Measurements from ENCODE around the gene SLC23A3. TPM values are rescaled to one million over a fixed set of nuclear protein-coding genes. Genes with fewer than 3 reads are reported as not detected.

Gene SLC23A3
- total RNA-seq, 1 experiment from 2014 or later, result 0.59 TPM

DNA sequence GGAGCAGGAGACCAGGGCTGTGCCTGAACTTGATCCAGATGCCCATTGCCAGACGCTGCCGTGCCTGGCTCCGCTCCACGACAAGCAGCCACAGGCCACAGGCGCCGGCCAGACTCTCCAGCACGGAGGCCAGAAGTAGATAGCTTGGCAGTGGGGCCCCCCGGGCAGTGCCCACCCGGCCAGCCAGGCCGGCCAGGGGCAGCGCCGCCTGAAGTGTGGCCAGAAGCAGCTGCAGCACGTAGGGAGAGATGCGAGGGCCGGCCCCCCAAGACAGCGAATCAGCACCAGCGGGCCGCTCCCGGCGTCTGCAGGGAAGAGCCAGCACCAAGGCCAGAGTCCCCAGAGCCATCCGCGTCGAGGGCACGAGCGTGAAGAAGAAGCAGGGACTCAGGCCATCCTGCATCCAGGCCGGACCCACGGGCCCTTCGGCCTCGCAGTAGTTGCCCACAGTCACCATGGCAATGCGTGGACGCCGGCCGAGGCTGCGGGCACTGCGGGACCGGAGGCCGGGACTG is 48.4 kb upstream of the SLC23A3 start:
- CTCF ChIA-PET, result interaction anchor here (0.7 to 2.8 kb wide), 12 partner anchors 11 to 309 kb away, joined by 3 to 24 read pairs (median 4); partner anchors contain the start of genes ANKZF1, ATG9A, DNPEP and TUBA4B
- TF ChIP-seq ATF2 (CRISPR knock-in tag; IDR thresholded peaks at IDR 0.05; ENCODE audit: borderline replicate concordance, low read depth) (peak; percentile 41; the same call in 1 of the 2 replicates), ZNF317 (CRISPR knock-in tag; IDR thresholded peaks at IDR 0.05; ENCODE audit: borderline replicate concordance, low read depth) (0 out of 2 replicates have a peak, but pooled peaks have one; percentile 9), RELA (CRISPR knock-in tag; IDR thresholded peaks at IDR 0.05; ENCODE audit: borderline replicate concordance) (peak; percentile 13; the same call in 1 of the 2 replicates), MXD4 (CRISPR knock-in tag; IDR thresholded peaks at IDR 0.05; ENCODE audit: borderline replicate concordance) (no peak), ELF4 (CRISPR knock-in tag; IDR thresholded peaks at IDR 0.05; ENCODE audit: low read depth) (0 out of 2 replicates have a peak, but pooled peaks have one; percentile 2), HMGA2 (CRISPR knock-in tag; IDR thresholded peaks at IDR 0.05) (no peak), IRF1 (CRISPR knock-in tag; IDR thresholded peaks at IDR 0.05) (0 out of 2 replicates have a peak, but pooled peaks have one; percentile 11), TEAD4 (CRISPR knock-in tag; IDR thresholded peaks at IDR 0.05) (peak; percentile 7; the same call in 1 of the 2 replicates), ATF1 (CRISPR knock-in tag; IDR thresholded peaks at IDR 0.05) (0 out of 2 replicates have a peak, but pooled peaks have one; percentile 17), ZNF232 (CRISPR knock-in tag; IDR thresholded peaks at IDR 0.05) (0 out of 2 replicates have a peak, but pooled peaks have one; percentile 10), SMAD3 (CRISPR knock-in tag; IDR thresholded peaks at IDR 0.05; ENCODE audit: borderline replicate concordance) (no peak)
- Mint-ChIP-seq H3K27ac (peak overlapping the region; percentile 70), H3K4me3 (peak overlapping the region; percentile 85), H3K4me1 (peaks cover 25% of the 10 kb centered on the region), H3K9me3 (no peaks in the 10 kb centered on the region), H3K27me3 (ENCODE audit: low read depth) (no peaks in the 10 kb centered on the region), H3K36me3 (peaks cover 36% of the 10 kb centered on the region)
- peak; percentile 71 for ATAC-seq
- POLR2A ChIA-PET, result interaction anchor here (0.6 to 3.0 kb wide), 10 partner anchors 12 to 169 kb away, joined by 3 to 21 read pairs (median 8); partner anchors contain the start of genes ANKZF1, ATG9A, DNAJB2 and DNPEP
- peak; percentile 74 for DNase-seq (ENCODE audit: low spot score)

- no peak for DNase-seq (ENCODE audit: low spot score)
- H3K36me3 Mint-ChIP-seq, result peaks cover 41% of the 10 kb centered on the region
- ATAC-seq, result no peak
- no peaks in the 10 kb centered on the region for H3K9me3 Mint-ChIP-seq
- peaks cover 25% of the 10 kb centered on the region for H3K4me1 Mint-ChIP-seq
- peak overlapping the region; percentile 79 for H3K27ac Mint-ChIP-seq
- no peaks in the 10 kb centered on the region for H3K27me3 Mint-ChIP-seq (ENCODE audit: low read depth)
- peak overlapping the region; percentile 51 for H3K4me3 Mint-ChIP-seq
- POLR2A ChIA-PET, result interaction anchor here (0.7 kb wide), 1 partner anchor 78 kb away, joined by 3 read pairs; no protein-coding TSS in a partner anchor
- CTCF ChIA-PET, result interaction anchor here (0.5 to 1.4 kb wide), 5 partner anchors 79 to 313 kb away, joined by 3 to 4 read pairs (median 3); no protein-coding TSS in a partner anchor
- TF ChIP-seq NFE2L1 (CRISPR knock-in tag; IDR thresholded peaks at IDR 0.05), result no peak
- TF ChIP-seq ZNF425 (CRISPR knock-in tag; conservative IDR thresholded peaks at IDR 0.05), result no peak
- TF ChIP-seq CTCF (IDR thresholded peaks at IDR 0.05), result no peak
- TF ChIP-seq, protein P1, sequence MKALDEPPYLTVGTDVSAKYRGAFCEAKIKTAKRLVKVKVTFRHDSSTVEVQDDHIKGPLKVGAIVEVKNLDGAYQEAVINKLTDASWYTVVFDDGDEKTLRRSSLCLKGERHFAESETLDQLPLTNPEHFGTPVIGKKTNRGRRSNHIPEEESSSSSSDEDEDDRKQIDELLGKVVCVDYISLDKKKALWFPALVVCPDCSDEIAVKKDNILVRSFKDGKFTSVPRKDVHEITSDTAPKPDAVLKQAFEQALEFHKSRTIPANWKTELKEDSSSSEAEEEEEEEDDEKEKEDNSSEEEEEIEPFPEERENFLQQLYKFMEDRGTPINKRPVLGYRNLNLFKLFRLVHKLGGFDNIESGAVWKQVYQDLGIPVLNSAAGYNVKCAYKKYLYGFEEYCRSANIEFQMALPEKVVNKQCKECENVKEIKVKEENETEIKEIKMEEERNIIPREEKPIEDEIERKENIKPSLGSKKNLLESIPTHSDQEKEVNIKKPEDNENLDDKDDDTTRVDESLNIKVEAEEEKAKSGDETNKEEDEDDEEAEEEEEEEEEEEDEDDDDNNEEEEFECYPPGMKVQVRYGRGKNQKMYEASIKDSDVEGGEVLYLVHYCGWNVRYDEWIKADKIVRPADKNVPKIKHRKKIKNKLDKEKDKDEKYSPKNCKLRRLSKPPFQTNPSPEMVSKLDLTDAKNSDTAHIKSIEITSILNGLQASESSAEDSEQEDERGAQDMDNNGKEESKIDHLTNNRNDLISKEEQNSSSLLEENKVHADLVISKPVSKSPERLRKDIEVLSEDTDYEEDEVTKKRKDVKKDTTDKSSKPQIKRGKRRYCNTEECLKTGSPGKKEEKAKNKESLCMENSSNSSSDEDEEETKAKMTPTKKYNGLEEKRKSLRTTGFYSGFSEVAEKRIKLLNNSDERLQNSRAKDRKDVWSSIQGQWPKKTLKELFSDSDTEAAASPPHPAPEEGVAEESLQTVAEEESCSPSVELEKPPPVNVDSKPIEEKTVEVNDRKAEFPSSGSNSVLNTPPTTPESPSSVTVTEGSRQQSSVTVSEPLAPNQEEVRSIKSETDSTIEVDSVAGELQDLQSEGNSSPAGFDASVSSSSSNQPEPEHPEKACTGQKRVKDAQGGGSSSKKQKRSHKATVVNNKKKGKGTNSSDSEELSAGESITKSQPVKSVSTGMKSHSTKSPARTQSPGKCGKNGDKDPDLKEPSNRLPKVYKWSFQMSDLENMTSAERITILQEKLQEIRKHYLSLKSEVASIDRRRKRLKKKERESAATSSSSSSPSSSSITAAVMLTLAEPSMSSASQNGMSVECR (CRISPR knock-in tag; IDR thresholded peaks at IDR 0.05; ENCODE audit: borderline replicate concordance), result no peak
- no peak for TF ChIP-seq SMAD4 (CRISPR knock-in tag; IDR thresholded peaks at IDR 0.05)
- no peak for TF ChIP-seq SP1 (CRISPR knock-in tag; conservative IDR thresholded peaks at IDR 0.05)
- TF ChIP-seq FOXK1 (CRISPR knock-in tag; IDR thresholded peaks at IDR 0.05), result no peak
- TF ChIP-seq NFATC4 (CRISPR knock-in tag; IDR thresholded peaks at IDR 0.05), result no peak
- no peak for TF ChIP-seq STAT6 (CRISPR knock-in tag; conservative IDR thresholded peaks at IDR 0.05; ENCODE audit: low read depth)
These were observed 46.7 kb upstream of the SLC23A3 start for GRCh38 chr2:219216535-219216915.
